Testis (tissue), 3 donors: ENCODE data around the gene OCA2. TPM values are rescaled to one million over a fixed set of nuclear protein-coding genes. Genes with fewer than 3 reads are reported as not detected.

Source experiments
- DNase-seq: peaks from one replicate; pipeline ENCODE4 v3.0.0-alpha.2; 2019
- H3K27ac ChIP-seq, 2 donors: fragments of 200-600 bp; sonication (generic); one replicate each; pipeline ENCODE4 v1.5.1; 2019
- H3K27me3 ChIP-seq: fragments of 200-600 bp; sonication (generic); one replicate; pipeline ENCODE4 v1.5.1; 2019
- H3K36me3 ChIP-seq: fragments of 200-600 bp; sonication (generic); one replicate; pipeline ENCODE4 v1.5.1; 2017; ENCODE audit warnings: low read depth; ENCODE audit errors: missing control alignments
- H3K4me1 ChIP-seq: fragments of 200-600 bp; sonication (generic); one replicate; pipeline ENCODE4 v1.5.1; 2019
- H3K4me3 ChIP-seq, 2 donors: fragments of 200-600 bp; sonication (generic); one replicate each; pipeline ENCODE4 v1.5.1; 2017 to 2019
- H3K9me3 ChIP-seq: fragments of 200-600 bp; sonication (generic); one replicate; pipeline ENCODE4 v1.5.1; 2017
- POLR2A ChIP-seq: fragments of 450-650 bp; IDR thresholded peaks from one replicate; pipeline ENCODE4 v1.6.1; 2017; ENCODE audit warnings: antibody characterized with exemption, mild to moderate bottlenecking, moderate library complexity
- WGBS, 2 donors: methylation state at CpG; one replicate each; pipeline ENCODE4 v1.1.5; 2018; 5-methylcytosine and 5-hydroxymethylcytosine counted together
- intact Hi-C: fragments of 100-400 bp; cut with DNase I; formaldehyde crosslinking; loops from one replicate; pipeline ENCODE4 v1.15.1; 2023; ENCODE audit warnings: low total_unique reads
- polyA plus RNA-seq: library from polyadenylated mRNA; stranded (reverse); fragments of 350-450 nt; fragmentation: Illumina TruSeq; extraction: RNeasy Lipid Tissue Mini Kit (QIAGEN cat#74804); gene quantifications from one replicate; pipeline ENCODE4 v1.2.3, GENCODE V29; 2014; ENCODE audit warnings: low read depth, low replicate concordance; ENCODE audit not compliant: insufficient read depth
- total RNA-seq, 2 donors: library from RNA; depleted of rRNA; stranded (reverse); fragments of >200 nt; gene quantifications; one replicate each; pipeline ENCODE4 v1.2.3, GENCODE V29; 2016
- TF ChIP-seq, protein P1 (sequence below), 3 experiments: fragments of 450-650 bp in 2 of 3; fragments of 200-600 bp in 1 of 3; sonication (generic) in 1 of 3; IDR thresholded peaks; one replicate each; pipeline ENCODE4 v1.5.1; 2016 to 2019; ENCODE audit warnings: antibody characterized with exemption in 3 of 3, mild to moderate bottlenecking in 2 of 3, moderate library complexity in 1 of 3

Gene OCA2
- total and polyA plus RNA-seq, 3 donors from 2014 or later, result 2.6 to 7.2 (median 4.5) TPM

- no peak for DNase-seq
- no peak for TF ChIP-seq POLR2A
- TF ChIP-seq, protein P1, sequence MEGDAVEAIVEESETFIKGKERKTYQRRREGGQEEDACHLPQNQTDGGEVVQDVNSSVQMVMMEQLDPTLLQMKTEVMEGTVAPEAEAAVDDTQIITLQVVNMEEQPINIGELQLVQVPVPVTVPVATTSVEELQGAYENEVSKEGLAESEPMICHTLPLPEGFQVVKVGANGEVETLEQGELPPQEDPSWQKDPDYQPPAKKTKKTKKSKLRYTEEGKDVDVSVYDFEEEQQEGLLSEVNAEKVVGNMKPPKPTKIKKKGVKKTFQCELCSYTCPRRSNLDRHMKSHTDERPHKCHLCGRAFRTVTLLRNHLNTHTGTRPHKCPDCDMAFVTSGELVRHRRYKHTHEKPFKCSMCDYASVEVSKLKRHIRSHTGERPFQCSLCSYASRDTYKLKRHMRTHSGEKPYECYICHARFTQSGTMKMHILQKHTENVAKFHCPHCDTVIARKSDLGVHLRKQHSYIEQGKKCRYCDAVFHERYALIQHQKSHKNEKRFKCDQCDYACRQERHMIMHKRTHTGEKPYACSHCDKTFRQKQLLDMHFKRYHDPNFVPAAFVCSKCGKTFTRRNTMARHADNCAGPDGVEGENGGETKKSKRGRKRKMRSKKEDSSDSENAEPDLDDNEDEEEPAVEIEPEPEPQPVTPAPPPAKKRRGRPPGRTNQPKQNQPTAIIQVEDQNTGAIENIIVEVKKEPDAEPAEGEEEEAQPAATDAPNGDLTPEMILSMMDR (IDR thresholded peaks at IDR 0.05), result no peak
- WGBS, 2 donors, result 81 to 88% methylated on average over 6 to 10 of the region's 10 CpGs
- Histone ChIP-seq H3K27ac (no peak overlapping the region), H3K36me3 (no peaks in the 10 kb centered on the region), H3K9me3 (no peaks in the 10 kb centered on the region), H3K27me3 (no peaks in the 10 kb centered on the region), H3K4me3 (no peak overlapping the region), H3K4me1 (peaks cover 15% of the 10 kb centered on the region)
- intact Hi-C loops, result no loop called here
Measured at GRCh38 chr15:28017423-28017924, 81.6 kb downstream of the OCA2 start.

DNA sequence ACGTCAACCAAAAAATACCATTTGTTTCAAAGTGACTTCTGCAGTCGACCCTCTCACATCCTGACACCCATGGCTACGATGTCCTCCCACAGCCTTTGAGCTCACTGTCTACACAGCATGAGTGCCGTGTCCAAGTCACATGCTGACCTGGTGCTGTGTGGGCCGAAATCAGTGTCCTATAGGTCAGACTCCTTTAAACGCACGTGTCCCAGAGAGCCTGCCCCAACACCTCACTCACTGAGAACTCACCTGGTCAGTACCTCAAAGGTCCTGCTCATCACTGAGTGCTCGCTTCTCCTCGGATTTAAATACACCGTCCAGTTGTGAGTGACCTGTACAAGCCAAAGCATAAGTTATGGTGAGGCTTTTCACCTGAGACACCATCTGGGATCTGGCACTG is 83.3 kb downstream of the OCA2 start:
- Histone ChIP-seq H3K36me3 (no peaks in the 10 kb centered on the region), H3K4me3 (no peak overlapping the region), H3K4me1 (peaks cover under 1% of the 10 kb centered on the region), H3K27me3 (no peaks in the 10 kb centered on the region), H3K9me3 (no peaks in the 10 kb centered on the region), H3K27ac (no peak overlapping the region)
- intact Hi-C loops, result no loop called here
- TF ChIP-seq, protein P1 (IDR thresholded peaks at IDR 0.05), result no peak
- no peak for TF ChIP-seq POLR2A
- no peak for DNase-seq
- 92 to 94% methylated on average over 10 of the region's 10 CpGs for WGBS, 2 donors

DNA sequence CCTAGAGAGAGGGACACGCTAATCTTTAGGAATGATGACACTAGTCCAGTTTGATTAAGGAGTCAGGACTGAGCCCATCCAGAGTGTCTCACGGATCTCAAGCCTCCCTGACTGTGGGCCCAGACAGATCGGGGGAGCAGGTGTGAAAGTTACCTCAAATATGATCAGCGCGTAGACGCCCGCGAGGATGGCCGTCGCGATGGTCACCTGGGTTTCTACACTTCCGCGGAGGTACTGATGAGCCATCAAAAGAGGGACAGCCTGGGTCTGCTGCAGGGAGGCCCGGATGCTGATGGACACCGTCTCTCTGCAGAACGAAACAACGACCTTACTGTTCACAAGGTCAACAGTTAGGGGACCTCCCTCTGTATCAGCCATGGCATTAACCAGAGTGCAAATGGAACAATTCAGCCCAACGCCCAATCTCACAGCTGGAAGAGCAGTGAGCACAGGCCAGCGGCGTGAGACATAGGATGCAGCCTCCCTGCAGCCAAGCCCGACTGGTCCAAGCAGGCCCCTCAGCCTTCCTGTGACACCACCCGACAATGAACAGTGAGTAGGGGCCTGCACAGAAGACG is 84.4 kb downstream of the OCA2 start:
- Histone ChIP-seq H3K9me3 (no peaks in the 10 kb centered on the region), H3K27me3 (no peaks in the 10 kb centered on the region), H3K4me3 (no peak overlapping the region), H3K4me1 (no peaks in the 10 kb centered on the region), H3K36me3 (no peaks in the 10 kb centered on the region), H3K27ac (no peak overlapping the region)
- no peak for DNase-seq
- 94 to 95% methylated on average over 20 to 23 of the region's 23 CpGs for WGBS, 2 donors
- intact Hi-C loops, result no loop called here
- no peak for TF ChIP-seq POLR2A
- TF ChIP-seq, protein P1 (IDR thresholded peaks at IDR 0.05), result no peak

DNA sequence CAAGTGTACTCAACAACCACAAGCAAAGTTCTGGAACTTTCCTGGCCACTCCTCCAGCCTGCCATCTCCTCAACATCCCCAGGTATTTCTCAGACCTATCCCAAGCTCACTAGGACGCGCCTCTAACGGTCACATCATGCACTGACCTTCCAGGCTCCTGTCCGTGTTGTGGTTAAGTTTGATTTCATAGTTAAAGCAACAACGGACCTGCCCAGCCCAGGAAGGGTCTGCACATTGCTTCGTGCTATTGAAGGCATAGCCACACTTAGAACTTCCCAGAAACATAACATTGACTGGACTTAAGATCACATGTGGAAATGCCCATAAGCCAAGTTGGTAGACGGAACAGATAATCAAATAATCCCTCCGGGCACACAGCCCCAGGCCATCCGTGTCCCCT is 85.1 kb downstream of the OCA2 start:
- DNase-seq, result no peak
- Histone ChIP-seq H3K27ac (no peak overlapping the region), H3K9me3 (no peaks in the 10 kb centered on the region), H3K4me1 (no peaks in the 10 kb centered on the region), H3K4me3 (no peak overlapping the region), H3K27me3 (no peaks in the 10 kb centered on the region), H3K36me3 (no peaks in the 10 kb centered on the region)
- no peak for TF ChIP-seq POLR2A
- TF ChIP-seq, protein P1 (IDR thresholded peaks at IDR 0.05), result no peak
- WGBS, 2 donors, result 93 to 95% methylated on average over 9 of the region's 9 CpGs
- intact Hi-C loops, result no loop called here

DNA sequence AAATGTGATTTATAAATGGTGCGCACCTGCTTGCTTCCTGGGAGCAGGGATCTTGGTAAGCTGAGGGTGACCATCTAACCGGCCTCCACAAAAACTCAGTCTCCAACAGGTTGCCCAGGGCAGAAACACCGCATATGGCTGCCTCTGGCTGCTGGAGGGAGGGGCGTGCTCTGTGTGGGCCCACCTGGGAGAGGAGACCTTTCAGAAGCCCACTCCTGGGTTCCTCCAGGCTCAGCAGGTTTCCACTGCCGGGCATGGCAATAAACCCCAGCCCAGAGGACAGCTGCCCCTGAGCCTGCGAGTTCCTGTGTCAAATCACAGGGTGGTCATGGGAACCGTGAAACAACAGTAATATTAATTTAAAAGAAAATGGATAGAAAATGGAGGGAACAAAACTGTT is 85.6 kb downstream of the OCA2 start:
- no peaks in the 10 kb centered on the region for H3K4me1 ChIP-seq
- no peak overlapping the region for H3K27ac ChIP-seq
- intact Hi-C loops, result no loop called here
- no peaks in the 10 kb centered on the region for H3K36me3 ChIP-seq
- H3K9me3 ChIP-seq, result no peaks in the 10 kb centered on the region
- no peak overlapping the region for H3K4me3 ChIP-seq
- H3K27me3 ChIP-seq, result no peaks in the 10 kb centered on the region
- no peak for DNase-seq
- TF ChIP-seq POLR2A, result no peak
- TF ChIP-seq, protein P1 (IDR thresholded peaks at IDR 0.05), result no peak
- WGBS, 2 donors, result 90 to 93% methylated on average over 4 to 7 of the region's 7 CpGs
